Measurements from ENCODE around the gene PLAC1. TPM values are rescaled to one million over a fixed set of nuclear protein-coding genes. Genes with fewer than 3 reads are reported as not detected.

The PLAC1 gene
- total RNA-seq, 1 experiment from 2014 or later: 2.6 TPM

DNA sequence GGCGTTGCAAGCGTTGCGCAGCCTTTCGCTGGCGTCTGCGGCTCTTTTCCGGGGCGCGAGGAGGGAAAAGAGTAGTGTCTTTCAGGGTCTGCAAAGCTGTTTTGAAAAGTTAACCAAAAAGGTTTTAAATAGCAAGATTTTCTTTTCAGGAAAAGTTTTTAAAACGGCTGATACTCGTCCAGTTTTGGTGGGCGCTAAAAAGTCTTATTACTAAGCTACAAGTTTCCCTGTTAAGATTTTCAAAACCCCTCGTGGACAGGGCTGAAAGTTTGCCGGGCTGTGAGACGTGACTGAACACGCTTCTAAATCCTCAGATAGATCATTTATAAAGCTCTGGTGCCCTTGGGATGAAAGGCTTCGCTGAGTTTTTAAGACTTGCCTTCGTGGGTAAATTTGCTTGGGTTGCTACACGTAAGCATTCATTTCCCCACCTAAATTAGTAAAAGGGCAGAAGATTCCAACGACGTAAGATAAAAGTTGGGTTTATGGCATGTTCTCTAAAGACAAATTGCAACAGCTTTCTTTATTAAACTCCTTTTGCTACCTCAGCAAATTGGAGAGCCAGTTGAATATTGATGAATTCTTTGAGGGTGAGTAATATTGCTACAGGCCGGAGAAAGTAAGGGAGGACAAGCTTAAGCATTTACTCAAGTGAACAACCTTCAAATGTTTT lies 106.8 kb downstream of the PLAC1 start:
- no peak for ATAC-seq
- Histone ChIP-seq H3K4me2 (ENCODE audit: low read length) (peak overlapping the region; percentile 51; the same call in 1 of the 2 replicates), H3K9me3 (ENCODE audit: low read length) (no peaks in the 10 kb centered on the region), H3K9me2 (replicated peaks; ENCODE audit: low read length) (no peaks in the 10 kb centered on the region), H3K27me3 (ENCODE audit: low read length) (no peaks in the 10 kb centered on the region), H3K27ac (ENCODE audit: low read length) (no peak overlapping the region), H3K4me3 (ENCODE audit: low read length) (no peak overlapping the region), H4K20me1 (ENCODE audit: low read length) (peaks cover 9% of the 10 kb centered on the region), H3F3A (ENCODE audit: low read length, unreplicated experiment) (no peaks in the 10 kb centered on the region), H2AFZ (ENCODE audit: low read length) (no peak overlapping the region), H3K9ac (ENCODE audit: low read length) (no peak overlapping the region), H3K79me2 (ENCODE audit: low read length) (peaks cover 34% of the 10 kb centered on the region), H3K4me1 (ENCODE audit: insufficient read depth, low read length) (peaks cover 35% of the 10 kb centered on the region), H3K36me3 (ENCODE audit: low read depth, low read length) (peaks cover 4% of the 10 kb centered on the region; the same call in 1 of the 2 replicates)
- peak; percentile 68 for DNase-seq
- TF ChIP-seq EZH2phosphoT487 (IDR thresholded peaks at IDR 0.05; ENCODE audit: borderline replicate concordance, low read length) (no peak), EZH2 (IDR thresholded peaks at IDR 0.05; ENCODE audit: low read length, unreplicated experiment) (no peak)
- TF ChIP-seq, protein P1, sequence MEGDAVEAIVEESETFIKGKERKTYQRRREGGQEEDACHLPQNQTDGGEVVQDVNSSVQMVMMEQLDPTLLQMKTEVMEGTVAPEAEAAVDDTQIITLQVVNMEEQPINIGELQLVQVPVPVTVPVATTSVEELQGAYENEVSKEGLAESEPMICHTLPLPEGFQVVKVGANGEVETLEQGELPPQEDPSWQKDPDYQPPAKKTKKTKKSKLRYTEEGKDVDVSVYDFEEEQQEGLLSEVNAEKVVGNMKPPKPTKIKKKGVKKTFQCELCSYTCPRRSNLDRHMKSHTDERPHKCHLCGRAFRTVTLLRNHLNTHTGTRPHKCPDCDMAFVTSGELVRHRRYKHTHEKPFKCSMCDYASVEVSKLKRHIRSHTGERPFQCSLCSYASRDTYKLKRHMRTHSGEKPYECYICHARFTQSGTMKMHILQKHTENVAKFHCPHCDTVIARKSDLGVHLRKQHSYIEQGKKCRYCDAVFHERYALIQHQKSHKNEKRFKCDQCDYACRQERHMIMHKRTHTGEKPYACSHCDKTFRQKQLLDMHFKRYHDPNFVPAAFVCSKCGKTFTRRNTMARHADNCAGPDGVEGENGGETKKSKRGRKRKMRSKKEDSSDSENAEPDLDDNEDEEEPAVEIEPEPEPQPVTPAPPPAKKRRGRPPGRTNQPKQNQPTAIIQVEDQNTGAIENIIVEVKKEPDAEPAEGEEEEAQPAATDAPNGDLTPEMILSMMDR (conservative IDR thresholded peaks at IDR 0.05; ENCODE audit: low read depth, low read length): no peak
- CTCF ChIA-PET: interaction anchor here (0.6 kb wide), 1 partner anchor 21 kb away, joined by 3 read pairs; no protein-coding TSS in a partner anchor
- intact Hi-C loops (cut with micrococcal nuclease): no loop called here
- POLR2A ChIA-PET (ENCODE audit: unreplicated experiment): no interaction called here
- BruUV-seq (replicated peaks): no TSS peak

DNA sequence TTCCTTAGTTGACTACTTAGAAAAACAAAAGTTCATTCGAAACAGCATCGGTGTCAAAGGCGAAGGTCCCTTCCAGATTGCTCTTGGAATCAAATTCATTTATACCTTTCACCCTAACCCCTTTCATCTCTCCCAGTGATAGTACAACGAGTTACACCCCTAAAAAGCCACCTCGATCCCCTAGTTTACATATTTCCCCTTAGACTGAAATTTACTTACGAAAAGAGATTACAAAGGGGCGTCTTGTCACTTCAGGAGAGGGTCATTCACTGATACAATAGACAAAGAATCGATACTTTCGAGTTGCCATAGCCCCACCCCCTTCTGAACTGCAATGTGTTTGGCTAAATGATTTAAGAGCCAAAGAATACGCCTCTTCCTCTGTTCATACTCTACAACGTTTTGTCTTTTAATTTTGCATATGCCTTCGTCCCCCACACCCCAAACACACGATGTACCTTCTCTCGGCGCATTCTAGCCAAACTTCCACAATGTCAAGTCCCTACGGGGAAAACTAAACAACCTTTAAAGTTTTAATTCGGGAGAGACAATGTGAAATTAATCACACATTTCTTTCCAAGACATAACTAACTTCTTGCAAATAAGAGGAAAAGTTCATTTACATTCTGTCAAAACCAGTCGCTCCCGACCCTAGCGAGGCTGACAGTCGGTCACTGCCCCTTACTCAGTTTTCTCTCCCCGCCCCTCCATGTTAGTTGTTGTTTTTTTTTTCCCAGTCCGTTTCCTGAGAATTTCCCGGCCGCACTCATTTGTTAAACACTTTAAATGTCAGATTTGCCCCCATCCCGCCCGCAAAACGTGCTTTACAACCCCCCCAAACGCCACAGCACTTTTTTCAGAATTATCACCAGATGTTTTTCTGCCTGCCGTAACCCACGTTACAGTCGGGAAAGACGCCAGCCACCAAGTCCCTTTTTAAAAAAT lies 109.7 kb downstream of the PLAC1 start:
- BruUV-seq (replicated peaks): TSS peak; percentile 53
- POLR2A ChIA-PET (ENCODE audit: unreplicated experiment): no interaction called here
- Histone ChIP-seq H3K4me3 (ENCODE audit: low read length) (peak overlapping the region; percentile 96), H3K36me3 (ENCODE audit: low read depth, low read length) (peaks cover 13% of the 10 kb centered on the region; the same call in 1 of the 2 replicates), H3K9me3 (ENCODE audit: low read length) (no peaks in the 10 kb centered on the region), H3K9ac (ENCODE audit: low read length) (peak overlapping the region; percentile 88), H3K9me2 (replicated peaks; ENCODE audit: low read length) (no peaks in the 10 kb centered on the region), H2AFZ (ENCODE audit: low read length) (peak overlapping the region; percentile 88), H4K20me1 (ENCODE audit: low read length) (peaks cover 9% of the 10 kb centered on the region), H3K27me3 (ENCODE audit: low read length) (no peaks in the 10 kb centered on the region), H3F3A (ENCODE audit: low read length, unreplicated experiment) (no peaks in the 10 kb centered on the region), H3K4me2 (ENCODE audit: low read length) (peak overlapping the region; percentile 90), H3K79me2 (ENCODE audit: low read length) (peaks cover 42% of the 10 kb centered on the region), H3K4me1 (ENCODE audit: insufficient read depth, low read length) (peaks cover 36% of the 10 kb centered on the region), H3K27ac (ENCODE audit: low read length) (peak overlapping the region; percentile 78)
- CTCF ChIA-PET: no interaction called here
- DNase-seq: peak; percentile 21
- ATAC-seq: no peak
- TF ChIP-seq EZH2phosphoT487 (IDR thresholded peaks at IDR 0.05; ENCODE audit: borderline replicate concordance, low read length): no peak
- no peak for TF ChIP-seq EZH2 (IDR thresholded peaks at IDR 0.05; ENCODE audit: low read length, unreplicated experiment)
- TF ChIP-seq, protein P1 (conservative IDR thresholded peaks at IDR 0.05; ENCODE audit: low read depth, low read length): no peak
- intact Hi-C loops (cut with micrococcal nuclease): no loop called here
